ENCODE data around the gene FLOT2. TPM values are rescaled to one million over a fixed set of nuclear protein-coding genes. Genes with fewer than 3 reads are reported as not detected.
A peak's percentile ranks its signal among the peaks of the same experiment; 100 is the strongest.
"Not testable (repeated sequence)": the region's sequence is repeated elsewhere in the genome, so short reads cannot be mapped to it uniquely, and the experiment has no call there.

FLOT2 gene
- total RNA-seq, 8 experiments from 2014 or later, result 22.2 to 61.3 (median 39.7) TPM

DNA sequence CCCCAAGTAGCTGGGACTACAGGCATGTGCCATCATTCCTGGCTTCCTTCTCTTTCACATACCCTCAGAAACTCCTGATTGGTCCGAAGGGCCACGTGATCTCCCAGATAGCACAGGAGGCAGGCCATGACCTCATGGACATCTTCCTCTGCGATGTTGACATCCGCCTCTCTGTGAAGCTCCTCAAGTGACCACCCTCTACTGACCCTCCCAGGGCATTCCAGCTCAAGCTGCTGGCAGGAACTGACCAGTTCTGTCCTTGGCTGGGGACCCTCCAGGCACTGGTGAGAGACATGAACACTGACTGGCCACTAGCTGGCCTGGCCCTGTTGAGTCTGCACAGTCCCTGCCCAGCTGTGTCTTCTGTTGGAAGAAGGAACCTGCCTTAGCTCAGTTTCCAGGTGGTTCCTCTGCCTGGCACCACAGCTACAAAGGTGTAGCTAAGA is 37.1 kb downstream of the FLOT2 start:
- Histone ChIP-seq H3K4me3 (no peak overlapping the region), H3K4me1 (replicated peaks in 1 of 2) (peaks cover 0 to 4% of the 10 kb centered on the region in 2 donors), H3K27ac (no peak overlapping the region)
- in situ Hi-C loops (cut with MboI; ENCODE audit: low pct_unique_long_range_greater_than_20kb in 2 of 9, low sequenced_read_pairs in 9 of 9, unreplicated experiment in 9 of 9), result loop anchor here in 1 of 9 experiments (25.0 kb wide), 1 partner anchor 98 kb away; no protein-coding TSS in a partner anchor
- 91 to 100% (median 98%) methylated on average over 1 to 4 of the region's 4 CpGs; no CpG with 5 or more reads in 6 of the 10 experiments for WGBS, 10 experiments
- no peak for ATAC-seq (replicated peaks in 6 of 8)

GRCh38 chr17:28858801-28859355 is 38.7 kb downstream of the FLOT2 start:
- WGBS, 10 experiments, result 61 to 80% methylated on average over 1 to 2 of the region's 2 CpGs; no CpG with 5 or more reads in 8 of the 10 experiments
- H3K27ac ChIP-seq, result no peak overlapping the region
- peaks cover 3 to 7% of the 10 kb centered on the region in 2 donors for H3K4me1 ChIP-seq (replicated peaks in 1 of 2)
- no peak overlapping the region for H3K4me3 ChIP-seq
- no peak for ATAC-seq (replicated peaks in 6 of 8)
- in situ Hi-C loops (cut with MboI; ENCODE audit: low pct_unique_long_range_greater_than_20kb in 2 of 9, low sequenced_read_pairs in 9 of 9, unreplicated experiment in 9 of 9), result loop anchor here in 1 of 9 experiments (25.0 kb wide), 1 partner anchor 97 kb away; no protein-coding TSS in a partner anchor

DNA sequence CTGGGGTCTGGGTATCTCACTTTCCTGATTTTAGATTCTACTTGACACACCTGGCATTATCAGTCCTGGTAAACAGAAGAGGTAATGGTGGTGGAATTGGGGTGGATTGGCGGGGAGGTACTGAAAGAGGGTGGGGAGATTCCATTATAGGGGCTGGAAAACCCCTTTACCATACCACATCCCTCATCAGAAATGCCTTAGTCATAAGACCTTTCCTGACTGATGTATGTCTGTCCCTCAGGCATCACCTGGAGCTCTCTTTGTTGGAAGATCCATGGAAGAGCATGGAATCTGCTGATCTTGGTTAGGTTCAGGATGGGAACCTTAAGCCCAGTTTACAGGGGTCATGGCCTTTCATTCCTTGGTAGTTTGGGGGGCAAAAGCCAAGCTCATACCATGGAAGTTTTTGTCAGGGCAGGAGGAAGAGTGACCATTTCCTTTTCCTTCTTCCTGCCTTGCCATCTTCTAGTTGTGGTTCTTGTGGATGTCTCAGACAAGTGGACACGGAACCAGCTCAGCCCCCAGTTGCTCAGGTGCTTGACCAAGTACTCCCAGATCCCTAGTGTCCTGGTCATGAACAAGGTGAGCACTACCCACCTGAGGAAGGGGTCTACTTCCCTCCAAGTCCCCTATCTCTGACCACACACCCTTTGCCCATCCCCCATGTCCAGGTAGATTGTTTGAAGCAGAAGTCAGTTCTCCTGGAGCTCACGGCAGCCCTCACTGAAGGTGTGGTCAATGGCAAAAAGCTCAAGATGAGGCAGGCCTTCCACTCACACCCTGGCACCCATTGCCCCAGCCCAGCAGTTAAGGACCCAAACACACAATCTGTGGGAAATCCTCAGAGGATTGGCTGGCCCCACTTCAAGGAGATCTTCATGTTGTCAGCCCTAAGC is 39.4 kb downstream of the FLOT2 start:
- in situ Hi-C loops (cut with MboI; ENCODE audit: low pct_unique_long_range_greater_than_20kb in 2 of 9, low sequenced_read_pairs in 9 of 9, unreplicated experiment in 9 of 9), result loop anchor here in 1 of 9 experiments (25.0 kb wide), 1 partner anchor 96 kb away; no protein-coding TSS in a partner anchor
- WGBS, 10 experiments, result 80 to 100% (median 94%) methylated on average over 1 to 3 of the region's 3 CpGs; no CpG with 5 or more reads in 6 of the 10 experiments
- H3K4me3 ChIP-seq, result no peak overlapping the region
- H3K4me1 ChIP-seq (replicated peaks in 1 of 2), result peaks cover 3 to 7% of the 10 kb centered on the region in 2 donors
- ATAC-seq (replicated peaks in 6 of 8), result no peak
- H3K27ac ChIP-seq, result no peak overlapping the region

GRCh38 chr17:28856028-28856574 is 41.4 kb downstream of the FLOT2 start:
- Histone ChIP-seq H3K4me3 (no peak overlapping the region), H3K27ac (no peak overlapping the region), H3K4me1 (replicated peaks in 1 of 2) (peaks cover 3 to 7% of the 10 kb centered on the region in 2 donors)
- no peak for ATAC-seq (replicated peaks in 6 of 8)
- in situ Hi-C loops (cut with MboI; ENCODE audit: low pct_unique_long_range_greater_than_20kb in 2 of 9, low sequenced_read_pairs in 9 of 9, unreplicated experiment in 9 of 9), result loop anchor here in 1 of 9 experiments (25.0 kb wide), 1 partner anchor 94 kb away; no protein-coding TSS in a partner anchor
- WGBS, 10 experiments, result 83 to 100% (median 94%) methylated on average over 1 to 3 of the region's 5 CpGs; no CpG with 5 or more reads in 4 of the 10 experiments

DNA sequence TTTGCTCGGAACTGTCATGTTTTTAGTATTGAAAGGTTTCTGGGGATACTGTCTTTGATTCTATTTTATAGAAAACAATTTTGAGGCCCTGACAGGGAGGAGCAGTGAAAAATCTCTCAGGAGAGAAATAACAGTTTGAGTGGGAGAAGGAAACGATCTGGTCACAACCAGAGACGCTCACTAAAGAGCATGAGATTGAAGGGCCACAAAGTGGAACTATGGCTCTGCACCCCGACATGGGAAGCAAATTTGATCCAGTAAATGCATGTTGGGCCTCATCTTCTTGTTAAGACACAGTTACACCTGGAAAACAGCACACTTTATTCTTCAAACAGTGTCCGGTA is 42.2 kb downstream of the FLOT2 start:
- Histone ChIP-seq H3K4me1 (replicated peaks in 1 of 2) (peaks cover 3 to 7% of the 10 kb centered on the region in 2 donors), H3K27ac (peak overlapping the region in 1 of 2 donors; percentile 71), H3K4me3 (peak overlapping the region; percentile 66 to 95 (median 90))
- in situ Hi-C loops (cut with MboI; ENCODE audit: low pct_unique_long_range_greater_than_20kb in 2 of 9, low sequenced_read_pairs in 9 of 9, unreplicated experiment in 9 of 9), result loop anchor here in 1 of 9 experiments (25.0 kb wide), 1 partner anchor 93 kb away; no protein-coding TSS in a partner anchor
- 0 to 42% (median 14%) methylated on average over 3 to 5 of the region's 5 CpGs; no CpG with 5 or more reads in 4 of the 10 experiments for WGBS, 10 experiments
- ATAC-seq (replicated peaks in 6 of 8), result no peak

DNA sequence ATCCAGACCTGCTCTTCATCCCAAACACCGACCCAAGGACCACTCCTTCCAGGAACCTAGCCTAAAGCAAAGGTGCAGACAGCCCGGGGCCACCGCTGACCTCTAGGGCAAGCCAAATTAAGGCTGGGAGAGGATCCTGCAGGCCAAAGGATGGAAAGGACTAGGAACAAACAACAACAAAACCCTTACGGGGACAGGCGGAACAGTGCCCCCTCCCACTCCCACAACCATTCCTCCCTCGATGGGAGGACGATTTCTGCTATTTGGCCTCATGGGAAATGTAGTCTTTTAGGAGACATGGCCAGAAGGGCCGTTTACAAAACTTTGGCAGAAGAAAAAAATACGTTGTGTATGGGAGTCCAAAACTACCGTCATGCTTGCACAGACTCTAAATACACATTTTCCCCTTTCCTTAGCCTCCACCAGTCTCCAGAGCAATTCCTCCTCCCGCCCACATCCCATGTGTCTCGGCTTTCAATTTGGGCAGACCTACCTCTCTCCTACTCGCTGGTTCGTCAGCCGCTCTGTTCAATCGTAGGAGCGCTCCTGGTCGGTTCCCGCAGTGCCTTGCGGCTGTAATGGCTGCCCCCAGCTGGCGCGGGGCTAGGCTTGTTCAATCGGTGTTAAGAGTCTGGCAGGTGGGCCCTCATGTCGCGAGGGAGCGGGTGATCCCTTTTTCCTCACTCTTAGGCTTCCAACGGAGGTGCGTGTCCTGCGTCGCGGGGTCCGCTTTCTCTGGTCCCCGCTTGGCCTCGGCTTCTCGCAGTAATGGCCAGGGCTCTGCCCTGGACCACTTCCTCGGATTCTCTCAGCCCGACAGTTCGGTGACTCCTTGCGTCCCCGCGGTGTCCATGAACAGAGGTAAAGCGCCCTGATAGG is 42.8 kb downstream of the FLOT2 start, which contains the start of gene ERAL1:
TSS of gene ERAL1 (plus strand) at position 560 of the 879 bp plus-strand sequence. CDS start at position 579, 19 bp downstream.
- ATAC-seq (replicated peaks in 6 of 8), result peak; percentile 99 to 100 (median 100)
- peak within 1 kb of the TSS; percentile 45 to 71 for H3K27ac ChIP-seq
- peak within 1 kb of the TSS; percentile 66 to 95 (median 90) for H3K4me3 ChIP-seq
- 0 to 29% (median 4%) methylated on average over 2 to 38 of the region's 42 CpGs; no CpG with 5 or more reads in 1 of the 10 experiments for WGBS, 10 experiments
- H3K4me1 ChIP-seq (replicated peaks in 1 of 2), result peaks cover 3 to 7% of the 10 kb centered on the region in 2 donors
- in situ Hi-C loops (cut with MboI; ENCODE audit: low pct_unique_long_range_greater_than_20kb in 2 of 9, low sequenced_read_pairs in 9 of 9, unreplicated experiment in 9 of 9), result loop anchor here in 1 of 9 experiments (25.0 kb wide), 1 partner anchor 92 kb away; no protein-coding TSS in a partner anchor

- 83 to 100% (median 100%) methylated on average over 1 to 2 of the region's 2 CpGs; no CpG with 5 or more reads in 2 of the 10 experiments for WGBS, 10 experiments
- in situ Hi-C loops (cut with MboI; ENCODE audit: low pct_unique_long_range_greater_than_20kb in 2 of 9, low sequenced_read_pairs in 9 of 9, unreplicated experiment in 9 of 9), result loop anchor here in 1 of 9 experiments (25.0 kb wide), 1 partner anchor 91 kb away; no protein-coding TSS in a partner anchor
- H3K4me1 ChIP-seq (replicated peaks in 1 of 2), result peaks cover 3 to 7% of the 10 kb centered on the region in 2 donors
- ATAC-seq (replicated peaks in 6 of 8), result no peak
- no peak overlapping the region for H3K4me3 ChIP-seq
- no peak overlapping the region for H3K27ac ChIP-seq
Measured at GRCh38 chr17:28853295-28853694, 44.2 kb downstream of the FLOT2 start.

GRCh38 chr17:28849281-28849680 is 48.3 kb downstream of the FLOT2 start:
- no peak overlapping the region for H3K4me3 ChIP-seq
- ATAC-seq (replicated peaks in 6 of 8), result peak in 1 of 8 experiments; percentile 52
- H3K27ac ChIP-seq, result no peak overlapping the region
- 57 to 100% (median 88%) methylated on average over 1 to 5 of the region's 5 CpGs; no CpG with 5 or more reads in 1 of the 10 experiments for WGBS, 10 experiments
- H3K4me1 ChIP-seq (replicated peaks in 1 of 2), result peaks cover 3 to 4% of the 10 kb centered on the region in 2 donors
- in situ Hi-C loops (cut with MboI; ENCODE audit: low pct_unique_long_range_greater_than_20kb in 2 of 9, low sequenced_read_pairs in 9 of 9, unreplicated experiment in 9 of 9), result no loop called here

DNA sequence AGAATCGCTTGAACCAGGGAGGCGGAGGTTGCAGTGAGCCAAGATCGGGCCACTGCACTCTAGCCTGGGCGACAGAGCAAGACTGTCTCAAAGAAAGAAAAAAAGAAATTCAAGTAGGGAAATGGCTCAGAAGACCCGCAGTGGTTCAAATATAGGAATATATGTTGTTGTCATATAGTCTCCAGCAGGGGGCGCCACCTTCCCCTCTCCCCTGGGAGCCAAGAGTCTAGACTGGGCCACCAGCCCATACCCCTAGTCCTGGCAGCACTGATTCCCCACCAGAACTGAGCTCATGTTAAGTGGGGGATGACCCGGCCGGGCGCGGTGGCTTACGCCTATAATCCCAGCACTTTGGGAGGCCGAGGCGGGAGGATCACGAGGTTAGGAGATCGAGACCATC is 48.9 kb downstream of the FLOT2 start:
- H3K27ac ChIP-seq; H3K4me3 ChIP-seq; H3K4me1 ChIP-seq (replicated peaks in 1 of 2); in situ Hi-C loops (cut with MboI; ENCODE audit: low pct_unique_long_range_greater_than_20kb in 2 of 9, low sequenced_read_pairs in 9 of 9, unreplicated experiment in 9 of 9): not testable (repeated sequence)
- 50 to 100% (median 69%) methylated on average over 1 to 2 of the region's 15 CpGs; no CpG with 5 or more reads in 6 of the 10 experiments for WGBS, 10 experiments
- peak in 3 of 8 experiments; percentile 44 to 59 (median 45) for ATAC-seq (replicated peaks in 6 of 8)

DNA sequence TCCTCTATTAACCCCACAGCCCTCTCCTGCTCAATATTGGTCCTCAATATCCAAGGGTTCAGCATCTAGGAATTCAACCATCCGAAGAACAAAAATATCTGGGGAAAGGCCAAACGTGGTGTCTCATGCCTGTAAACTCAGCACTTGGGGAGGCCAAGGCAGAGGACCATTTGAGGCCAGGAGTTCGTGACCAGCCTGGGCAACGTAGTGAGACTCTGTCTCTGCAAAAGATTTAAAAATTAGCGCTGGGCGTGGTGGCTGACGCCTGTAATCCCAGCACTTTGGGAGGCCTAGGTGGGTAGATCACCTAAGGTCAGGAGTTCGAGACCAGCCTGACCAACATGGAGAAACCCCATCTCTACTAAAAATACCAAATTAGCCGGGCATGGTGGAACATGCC is 50.8 kb downstream of the FLOT2 start:
- H3K27ac ChIP-seq; H3K4me3 ChIP-seq; H3K4me1 ChIP-seq (replicated peaks in 1 of 2); in situ Hi-C loops (cut with MboI; ENCODE audit: low pct_unique_long_range_greater_than_20kb in 2 of 9, low sequenced_read_pairs in 9 of 9, unreplicated experiment in 9 of 9); ATAC-seq (replicated peaks in 6 of 8): not testable (repeated sequence)
- WGBS, 10 experiments, result 83 to 100% (median 89%) methylated on average over 1 to 5 of the region's 9 CpGs; no CpG with 5 or more reads in 3 of the 10 experiments

DNA sequence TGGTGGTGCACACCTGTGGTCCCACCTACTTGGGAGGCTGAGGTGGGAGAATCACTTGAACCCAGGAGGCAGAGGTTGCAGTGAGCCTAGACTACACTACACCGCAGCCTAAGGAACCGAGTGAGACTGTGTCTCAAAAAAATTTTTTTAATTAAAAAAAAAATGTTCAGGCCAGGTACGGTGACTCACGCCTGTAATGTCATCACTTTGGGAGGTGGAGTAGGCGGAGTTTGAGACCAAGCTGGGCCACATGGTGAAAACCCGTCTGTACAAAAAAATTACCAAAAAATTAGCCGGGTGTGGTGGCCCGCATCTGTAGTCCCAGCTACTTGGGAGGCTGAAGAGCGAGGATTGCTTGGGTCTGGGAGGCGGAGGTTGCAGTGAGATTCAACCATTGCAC is 51.3 kb downstream of the FLOT2 start:
- in situ Hi-C loops (cut with MboI; ENCODE audit: low pct_unique_long_range_greater_than_20kb in 2 of 9, low sequenced_read_pairs in 9 of 9, unreplicated experiment in 9 of 9), result no loop called here
- H3K4me3 ChIP-seq, result no peak overlapping the region
- WGBS, 10 experiments, result 17 to 100% (median 87%) methylated on average over 1 to 5 of the region's 10 CpGs; no CpG with 5 or more reads in 2 of the 10 experiments
- peaks cover 5 to 8% of the 10 kb centered on the region in 2 donors for H3K4me1 ChIP-seq (replicated peaks in 1 of 2)
- no peak overlapping the region for H3K27ac ChIP-seq
- ATAC-seq (replicated peaks in 6 of 8), result no peak

- no peak for ATAC-seq (replicated peaks in 6 of 8)
- 75 to 100% (median 100%) methylated on average over 2 to 6 of the region's 6 CpGs; no CpG with 5 or more reads in 3 of the 10 experiments for WGBS, 10 experiments
- H3K4me3 ChIP-seq, result no peak overlapping the region
- H3K4me1 ChIP-seq (replicated peaks in 1 of 2), result peaks cover 9% of the 10 kb centered on the region in 2 donors
- in situ Hi-C loops (cut with MboI; ENCODE audit: low pct_unique_long_range_greater_than_20kb in 2 of 9, low sequenced_read_pairs in 9 of 9, unreplicated experiment in 9 of 9), result no loop called here
- H3K27ac ChIP-seq, result no peak overlapping the region
Measured at GRCh38 chr17:28843816-28844148, 53.8 kb downstream of the FLOT2 start.
